Measurements from ENCODE around the gene TBX19. TPM values are rescaled to one million over a fixed set of nuclear protein-coding genes. Genes with fewer than 3 reads are reported as not detected.

TBX19 gene
- total RNA-seq, 2 donors from 2014 or later = 1.9 to 3.8 TPM

DNA sequence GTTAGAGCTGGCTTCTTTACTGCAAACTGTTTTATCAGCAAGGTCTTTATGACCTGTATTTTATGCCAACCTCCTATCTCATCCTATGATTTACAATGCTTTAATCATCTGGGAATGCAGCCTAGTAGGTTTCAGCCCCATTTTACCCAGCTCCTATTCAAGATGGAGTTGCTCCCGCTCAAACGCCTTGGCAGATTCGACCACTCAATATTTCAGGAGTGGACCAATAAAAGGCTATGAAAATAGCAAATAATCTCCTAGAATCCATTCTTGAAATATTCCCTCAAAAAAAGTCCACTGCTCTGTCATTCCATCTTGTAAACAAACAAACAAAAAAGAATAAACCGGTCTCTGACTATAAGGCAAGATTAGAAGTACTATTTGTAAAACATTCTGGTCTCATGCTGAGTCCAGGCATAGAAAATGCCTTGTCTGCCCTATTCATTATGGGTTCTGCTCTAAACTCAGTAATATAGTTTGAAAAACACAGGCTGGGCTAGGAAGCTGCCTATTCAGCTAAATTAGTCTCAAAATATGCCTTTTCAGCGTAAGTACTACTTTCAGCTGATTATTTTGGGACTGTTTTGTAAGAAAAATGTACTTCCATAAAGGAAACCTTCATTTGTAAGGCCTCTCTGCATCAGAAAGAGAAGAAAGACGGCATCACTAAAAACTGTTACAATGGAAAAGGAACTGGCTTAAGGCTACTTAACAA lies 53.0 kb downstream of the TBX19 start:
- Histone ChIP-seq H3K36me3 (no peaks in the 10 kb centered on the region), H3K27me3 (replicated peaks; ENCODE audit: insufficient read depth) (no peaks in the 10 kb centered on the region), H3K4me3 (no peak overlapping the region), H3K27ac (no peak overlapping the region), H3K9me3 (no peaks in the 10 kb centered on the region), H3K4me1 (replicated peaks) (no peaks in the 10 kb centered on the region)
- WGBS = 74% methylated on average over 6 of the region's 6 CpGs
- no peak for DNase-seq (ENCODE audit: low spot score)
- TF ChIP-seq POLR2A (IDR thresholded peaks at IDR 0.05) (no peak), POLR2AphosphoS5 (IDR thresholded peaks at IDR 0.05) (no peak), CTCF (IDR thresholded peaks at IDR 0.05) (no peak)
- intact Hi-C loops (cut with DNase I) = no loop called here

DNA sequence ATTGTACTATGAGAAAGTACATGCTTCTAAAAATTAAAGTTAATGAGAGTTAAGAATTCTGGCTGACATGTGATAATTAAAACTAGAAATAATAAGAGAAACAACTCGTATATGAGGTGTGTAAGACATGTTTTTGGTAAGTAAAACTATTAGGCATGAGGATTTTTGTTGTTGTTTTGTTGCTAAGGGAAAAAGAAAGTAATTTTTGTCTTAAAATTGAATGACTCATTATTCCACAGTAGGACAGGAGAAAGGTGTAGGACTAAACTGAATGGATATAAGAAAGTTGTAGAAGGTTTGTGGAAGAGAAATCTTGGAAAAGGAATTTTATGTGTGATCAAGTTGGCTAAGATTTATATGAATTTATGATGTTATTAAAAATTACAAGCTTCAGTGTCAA lies 54.8 kb downstream of the TBX19 start:
- no peak overlapping the region for H3K27ac ChIP-seq
- TF ChIP-seq POLR2AphosphoS5 (IDR thresholded peaks at IDR 0.05) (no peak), CTCF (IDR thresholded peaks at IDR 0.05) (no peak), POLR2A (IDR thresholded peaks at IDR 0.05) (no peak)
- no peaks in the 10 kb centered on the region for H3K4me1 ChIP-seq (replicated peaks)

DNA sequence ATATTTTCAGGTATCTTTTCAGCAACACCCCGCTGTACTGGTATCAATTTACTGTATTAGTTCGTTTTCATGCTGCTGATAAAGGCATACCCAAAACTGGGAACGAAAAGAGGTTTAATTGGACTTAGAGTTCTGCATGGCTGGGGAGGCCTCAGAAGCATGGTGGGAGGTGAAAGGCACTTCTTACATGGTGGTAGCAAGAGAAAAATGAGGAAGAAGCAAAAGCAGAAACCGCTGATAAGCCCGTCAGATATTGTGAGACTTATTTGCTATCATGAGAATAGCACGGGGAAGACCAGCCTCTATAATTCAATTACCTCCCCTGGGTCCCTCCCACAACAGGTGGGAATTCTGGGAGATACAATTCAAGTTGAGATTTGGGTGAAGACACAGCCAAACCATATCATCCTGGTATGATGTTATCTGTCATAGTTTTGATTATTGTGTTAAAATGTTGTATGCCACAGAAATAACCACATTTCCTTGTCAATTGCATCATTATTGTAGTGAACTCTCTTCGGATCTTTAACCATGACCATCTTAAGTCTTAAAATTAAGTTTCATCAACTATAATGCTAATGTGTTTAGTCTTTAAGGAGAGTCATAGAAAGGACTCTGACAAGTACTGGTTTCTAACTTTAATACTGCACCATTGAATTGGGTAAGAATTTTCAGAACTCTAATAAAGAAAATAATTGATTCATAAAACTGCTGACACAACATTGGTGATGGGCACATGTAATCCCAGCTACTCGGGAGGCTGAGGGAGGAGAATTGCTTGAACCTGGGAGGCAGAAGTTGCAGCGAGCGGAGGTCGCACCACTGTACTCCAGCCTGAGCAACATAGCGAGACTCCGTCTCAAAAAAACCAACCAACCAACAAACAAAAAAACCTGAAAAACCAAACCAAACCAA lies 58.2 kb downstream of the TBX19 start:
- WGBS = 92% methylated on average over 13 of the region's 13 CpGs
- Histone ChIP-seq H3K36me3 (no peaks in the 10 kb centered on the region), H3K4me3 (no peak overlapping the region), H3K4me1 (replicated peaks) (no peaks in the 10 kb centered on the region), H3K27ac (no peak overlapping the region), H3K27me3 (replicated peaks; ENCODE audit: insufficient read depth) (no peaks in the 10 kb centered on the region), H3K9me3 (no peaks in the 10 kb centered on the region)
- DNase-seq (ENCODE audit: low spot score) = no peak
- TF ChIP-seq POLR2A (IDR thresholded peaks at IDR 0.05) (no peak), CTCF (IDR thresholded peaks at IDR 0.05) (no peak), POLR2AphosphoS5 (IDR thresholded peaks at IDR 0.05) (no peak)
- intact Hi-C loops (cut with DNase I) = no loop called here

More for the DNA sequence above, 54.8 kb downstream of the TBX19 start:
- WGBS = 63% methylated on average over 1 of the region's 1 CpG
- intact Hi-C loops (cut with DNase I) = no loop called here
- Histone ChIP-seq H3K4me3 (no peak overlapping the region), H3K36me3 (no peaks in the 10 kb centered on the region), H3K27me3 (replicated peaks; ENCODE audit: insufficient read depth) (no peaks in the 10 kb centered on the region), H3K9me3 (no peaks in the 10 kb centered on the region)
- DNase-seq (ENCODE audit: low spot score) = no peak

DNA sequence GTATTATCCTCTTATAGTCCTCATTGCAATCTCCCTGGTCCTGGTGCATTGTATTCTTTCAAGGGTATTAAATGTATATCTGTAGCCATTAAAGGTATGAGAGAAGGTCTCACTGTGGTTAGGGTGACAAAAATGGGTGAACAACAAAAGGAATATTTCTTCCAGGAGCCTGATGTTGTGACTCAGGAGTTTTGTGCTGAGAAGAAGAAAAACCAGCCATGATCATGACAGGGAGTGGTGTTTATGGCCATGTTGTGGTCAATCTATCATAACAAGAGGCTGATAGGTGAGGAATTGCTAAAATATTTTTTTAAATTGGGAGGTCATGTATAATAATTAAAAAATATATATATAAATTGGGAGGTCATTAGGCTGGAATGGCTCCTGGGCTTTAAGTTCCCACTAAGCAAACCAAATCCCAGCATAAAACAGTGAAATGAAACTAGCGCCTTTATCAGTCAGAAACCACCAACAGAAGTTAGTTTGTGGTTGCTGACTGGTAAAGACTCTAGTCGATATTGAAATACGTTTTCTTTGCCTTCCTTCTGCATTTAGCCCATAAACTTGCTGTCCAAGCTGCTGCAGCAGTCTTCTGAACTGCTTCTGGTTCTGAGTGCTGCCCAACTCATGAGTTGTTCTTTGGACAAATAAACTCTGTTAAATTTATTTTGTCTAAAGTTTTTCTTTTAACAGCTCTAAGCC lies 60.3 kb downstream of the TBX19 start:
- no peak for DNase-seq (ENCODE audit: low spot score)
- no peaks in the 10 kb centered on the region for H3K36me3 ChIP-seq
- H3K4me3 ChIP-seq = no peak overlapping the region
- TF ChIP-seq POLR2A (IDR thresholded peaks at IDR 0.05) (no peak), POLR2AphosphoS5 (IDR thresholded peaks at IDR 0.05) (no peak), CTCF (IDR thresholded peaks at IDR 0.05) (no peak)
- intact Hi-C loops (cut with DNase I) = loop anchor here (5.0 kb wide), 2 partner anchors 91 to 1206 kb away; no protein-coding TSS in a partner anchor
- 86% methylated on average over 3 of the region's 3 CpGs for WGBS
- H3K9me3 ChIP-seq = no peaks in the 10 kb centered on the region
- H3K27ac ChIP-seq = no peak overlapping the region
- H3K27me3 ChIP-seq (replicated peaks; ENCODE audit: insufficient read depth) = no peaks in the 10 kb centered on the region
- no peaks in the 10 kb centered on the region for H3K4me1 ChIP-seq (replicated peaks)
